Hepatic stellate cell (primary cell): Measurements from ENCODE around the gene SPTBN2.
A peak's percentile ranks its signal among the peaks of the same experiment; 100 is the strongest.

Experiments
- DNase-seq: peaks from one replicate; pipeline ENCODE4 v3.0.0; 2011; ENCODE audit warnings: low spot score

The SPTBN2 gene

DNA sequence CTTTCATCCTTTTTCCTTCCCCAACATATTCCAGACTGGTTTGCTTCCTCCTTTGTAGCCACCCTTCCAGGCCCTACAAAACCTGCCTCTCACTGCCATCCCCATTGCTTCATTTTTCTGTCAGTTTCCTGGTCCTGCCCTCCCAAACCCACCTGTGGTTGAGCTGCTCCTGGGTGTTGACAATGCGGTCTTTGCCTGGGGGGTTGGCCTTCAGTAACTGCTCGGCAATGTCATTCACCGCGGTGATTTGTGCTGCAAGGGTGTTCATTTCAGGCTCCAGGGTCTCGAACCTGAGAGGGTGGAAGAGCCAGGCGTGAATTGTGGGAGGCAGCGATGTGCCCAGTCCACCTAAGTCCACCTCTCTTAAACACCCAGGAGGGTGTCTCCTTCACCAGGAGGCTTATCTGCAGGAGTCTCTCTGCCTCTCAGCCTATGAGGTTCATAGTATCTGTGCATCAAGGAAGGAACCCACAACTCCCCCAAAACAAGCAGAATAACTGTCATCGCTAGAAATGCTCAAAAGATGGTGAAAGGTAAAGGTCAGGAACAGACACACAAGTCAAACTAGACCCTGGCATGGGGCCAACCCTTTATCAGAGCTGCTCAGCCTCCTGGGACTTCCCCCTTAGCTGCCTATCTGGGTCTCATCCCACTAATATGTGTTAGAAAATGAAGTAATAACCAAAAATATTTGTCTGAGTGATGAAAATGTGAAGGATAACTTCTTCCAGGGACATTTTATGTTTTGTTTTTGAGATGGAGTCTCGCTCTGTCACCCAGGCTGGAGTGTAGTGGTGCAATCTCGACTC, 27.4 kb downstream of the SPTBN2 start:
- no peak for DNase-seq

DNA sequence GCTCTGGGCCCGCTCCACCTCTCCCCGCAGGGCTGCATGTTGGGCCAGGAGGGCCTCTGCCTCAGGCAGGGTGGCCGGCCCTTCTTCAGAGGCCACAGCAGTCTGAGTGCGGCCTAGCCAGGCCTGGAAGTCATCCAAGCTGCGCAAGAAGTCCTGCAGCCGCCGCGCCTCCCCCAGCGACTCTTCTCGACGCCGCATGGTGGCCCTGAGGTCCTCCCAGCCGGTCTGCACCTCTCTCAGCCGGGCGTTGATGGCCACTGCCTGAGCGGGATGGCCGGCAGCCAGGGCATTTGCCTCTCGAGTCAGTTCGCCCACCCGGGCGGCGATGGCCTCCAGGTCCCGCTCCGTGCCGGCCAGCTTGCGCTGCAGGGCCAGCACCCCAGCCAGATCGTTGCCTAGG, 28.3 kb downstream of the SPTBN2 start:
- DNase-seq: no peak

DNA sequence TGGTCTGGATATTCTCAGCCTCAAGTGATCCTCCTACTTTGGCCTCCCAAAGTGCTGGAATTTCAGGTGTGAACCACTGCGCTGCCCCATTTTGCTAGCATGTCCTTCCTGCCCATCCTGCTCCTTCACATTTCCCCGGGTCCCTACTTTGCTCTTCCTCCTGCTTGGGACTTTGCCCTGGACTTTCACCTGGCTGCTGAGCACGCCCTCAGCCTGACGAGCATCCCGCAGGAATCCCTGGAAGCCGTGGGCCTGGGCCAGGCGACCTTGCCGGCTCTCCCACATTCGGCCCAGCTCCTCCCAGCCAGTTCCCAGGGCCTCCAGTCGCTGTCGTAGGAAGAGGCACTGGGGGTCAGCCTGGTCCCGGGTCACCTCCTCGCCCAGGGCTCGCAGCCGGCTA, 28.7 kb downstream of the SPTBN2 start:
- DNase-seq: no peak

DNA sequence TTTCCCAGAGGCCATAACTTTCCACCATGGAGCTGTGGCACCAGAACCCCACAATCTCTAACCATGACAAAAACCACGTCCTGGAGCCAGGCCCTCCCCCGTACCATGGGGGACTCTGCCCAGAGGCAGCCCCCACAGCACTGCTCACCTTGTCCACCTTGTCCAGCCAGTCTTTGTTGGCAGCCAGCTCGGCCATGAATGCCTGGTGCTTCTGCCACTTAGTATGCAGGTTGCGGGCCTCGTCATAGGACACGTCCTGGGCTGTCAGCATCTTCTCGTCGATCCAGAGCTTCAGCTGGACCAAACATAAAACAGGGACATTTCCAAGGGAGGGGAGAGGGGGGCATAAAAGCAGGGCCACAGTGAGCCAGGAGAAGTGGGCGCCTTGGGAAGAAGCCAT, 30.5 kb downstream of the SPTBN2 start:
- no peak for DNase-seq

DNA sequence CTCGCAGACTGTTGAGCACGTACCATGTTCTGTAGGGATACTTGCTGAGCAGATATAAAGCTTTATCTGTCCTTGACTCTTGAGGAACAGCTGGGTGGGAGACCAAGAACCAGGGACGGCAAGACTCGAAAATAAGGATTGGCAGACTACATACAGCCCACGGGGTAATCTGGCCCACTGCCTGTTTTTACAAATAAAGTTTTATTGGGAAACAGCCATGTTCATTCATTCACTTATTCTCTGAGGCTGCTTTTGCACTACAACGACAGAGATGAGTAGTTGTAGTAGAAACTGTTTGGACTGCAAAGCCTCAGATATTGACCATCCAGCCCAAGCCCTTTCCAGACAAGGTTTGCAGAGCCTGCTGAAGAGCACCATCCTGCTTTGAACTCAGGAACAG, 31.0 kb downstream of the SPTBN2 start:
- no peak for DNase-seq

DNA sequence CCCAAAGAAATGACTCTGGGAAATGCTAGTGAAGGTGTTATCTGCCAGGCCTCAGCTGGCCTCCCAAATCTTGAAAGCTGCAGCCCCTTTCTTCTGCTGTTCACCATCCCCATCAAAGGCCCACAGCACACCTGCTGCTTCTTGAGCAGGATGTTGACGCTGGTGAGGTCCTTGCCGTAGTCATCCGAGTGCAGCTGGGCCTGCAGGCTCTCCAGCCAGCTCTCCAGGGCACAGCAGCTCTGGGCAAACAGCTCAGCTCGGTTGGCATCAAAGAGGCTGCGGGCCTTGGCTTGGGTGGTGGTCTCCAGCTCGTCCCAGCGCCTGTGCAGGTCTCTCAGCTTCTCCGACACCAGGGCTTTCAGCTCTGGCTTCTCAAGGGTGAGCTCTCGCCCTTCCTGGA, 32.9 kb downstream of the SPTBN2 start:
- no peak for DNase-seq

DNA sequence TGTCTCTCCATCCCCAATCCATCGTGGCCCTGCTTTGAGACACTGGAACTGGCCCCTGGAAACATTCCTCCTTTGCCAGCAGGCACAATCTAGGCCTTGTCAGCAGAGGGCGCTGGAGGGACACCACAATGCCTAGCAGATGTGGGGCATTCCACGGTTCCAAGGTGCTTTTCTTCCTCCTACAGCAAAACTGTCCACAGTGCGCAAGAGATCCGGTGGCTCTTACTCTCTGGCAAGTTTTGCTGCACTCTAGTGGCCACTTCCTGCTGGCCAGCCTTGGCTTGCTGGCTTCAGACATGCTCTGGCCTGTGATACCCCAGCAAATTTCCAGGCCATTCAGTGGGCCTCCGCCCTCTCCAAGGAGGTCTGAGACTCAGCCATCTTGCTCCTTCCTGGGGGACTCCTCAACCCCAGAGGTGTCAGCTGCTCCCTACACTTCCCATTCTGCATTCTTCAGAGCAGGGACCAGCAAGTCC, 34.2 kb downstream of the SPTBN2 start:
- DNase-seq: peak; percentile 97

DNA sequence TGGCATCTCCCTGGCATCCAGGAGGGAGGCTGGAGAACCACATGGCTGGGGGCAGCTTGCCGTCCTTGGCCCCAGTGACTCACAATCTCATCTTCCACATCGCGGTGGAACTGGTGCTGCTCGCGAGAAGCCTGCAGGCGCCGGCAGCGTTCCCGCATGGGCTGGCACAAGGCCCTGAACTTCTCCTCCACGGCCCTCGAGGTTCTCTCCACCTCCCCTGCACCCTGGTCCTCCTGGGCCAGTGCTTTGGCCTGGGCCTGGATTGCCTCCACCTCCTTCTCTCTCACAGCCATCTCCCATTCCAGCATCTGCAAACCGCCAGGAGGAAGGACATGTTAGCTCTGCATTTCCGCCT, 35.0 kb downstream of the SPTBN2 start:
- no peak for DNase-seq

DNA sequence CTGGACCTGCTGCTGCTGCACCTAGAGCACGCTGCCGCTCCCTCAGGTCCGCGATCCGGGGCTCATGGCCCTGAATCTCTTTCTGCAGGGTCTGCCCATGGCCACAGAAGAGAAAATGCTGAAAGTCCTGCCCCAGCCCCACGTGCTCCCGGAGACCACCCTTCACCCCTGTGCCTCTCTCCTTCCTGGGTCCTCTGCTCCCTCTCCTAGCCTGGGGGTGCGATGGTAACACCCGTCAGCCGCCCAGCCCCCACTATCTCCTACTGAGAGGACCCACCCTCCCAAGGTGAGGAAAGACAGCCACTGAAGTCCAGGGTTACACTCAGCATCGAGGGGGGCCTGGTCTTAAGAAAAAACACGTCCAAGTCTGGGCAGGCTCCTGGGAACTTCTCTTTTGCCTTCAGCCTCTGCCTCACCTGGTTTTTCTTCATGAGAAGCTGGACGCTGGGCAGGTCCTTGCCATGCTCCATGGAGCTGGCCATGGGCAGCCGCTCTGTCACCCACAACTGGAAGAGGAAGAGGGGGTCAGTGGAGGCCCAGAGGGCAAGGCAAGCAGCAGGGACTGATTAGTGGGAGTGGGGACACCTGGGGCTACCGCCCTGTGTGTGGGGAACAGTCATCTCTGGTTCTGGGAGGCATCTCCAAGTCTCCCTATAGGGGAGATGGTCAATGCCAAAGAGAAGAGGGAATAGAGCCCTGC, 35.5 kb downstream of the SPTBN2 start:
- DNase-seq: no peak

DNA sequence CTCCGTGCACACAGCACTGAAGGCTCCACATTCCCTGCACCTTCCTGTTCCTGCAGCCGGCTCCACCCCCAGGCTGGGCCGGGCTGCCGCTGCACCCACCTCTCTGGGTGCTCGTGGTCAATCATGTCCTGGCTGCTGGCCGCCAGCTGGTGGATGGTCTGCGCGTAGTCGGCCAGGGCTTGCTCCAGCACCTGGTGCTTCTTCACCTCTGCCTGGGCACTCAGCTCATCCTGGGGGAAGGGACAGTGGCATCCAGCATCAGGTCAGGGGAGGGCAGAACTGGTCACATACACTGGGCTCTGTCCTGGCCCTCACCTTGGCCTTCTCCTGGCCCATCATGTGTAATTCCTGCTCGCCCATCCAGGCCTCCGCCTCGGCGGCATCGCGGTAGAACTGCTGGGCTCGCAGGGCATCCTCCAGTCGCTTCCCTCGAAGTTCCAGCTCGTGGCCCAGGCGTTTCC, 36.1 kb downstream of the SPTBN2 start:
- DNase-seq: no peak

DNA sequence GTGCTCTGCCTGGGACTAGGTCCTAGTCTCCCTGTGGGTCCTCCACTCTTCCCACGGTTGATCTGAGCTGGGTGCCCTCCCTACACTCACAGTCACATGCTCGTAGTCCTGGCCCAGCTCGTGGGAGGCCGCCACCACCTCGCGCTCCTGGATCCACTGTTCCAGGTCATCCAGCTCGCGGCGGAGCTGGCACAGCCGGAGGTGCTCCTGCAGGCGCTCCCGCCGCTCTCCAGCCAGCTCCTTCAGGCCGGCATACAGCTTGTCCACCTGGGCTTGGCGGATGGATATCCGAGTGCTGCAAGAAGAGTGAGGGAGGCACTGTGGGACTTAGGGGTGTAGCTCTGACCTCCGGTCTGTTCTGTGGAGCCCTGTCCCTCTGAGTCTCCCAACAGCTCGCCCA, 36.6 kb downstream of the SPTBN2 start:
- no peak for DNase-seq

DNA sequence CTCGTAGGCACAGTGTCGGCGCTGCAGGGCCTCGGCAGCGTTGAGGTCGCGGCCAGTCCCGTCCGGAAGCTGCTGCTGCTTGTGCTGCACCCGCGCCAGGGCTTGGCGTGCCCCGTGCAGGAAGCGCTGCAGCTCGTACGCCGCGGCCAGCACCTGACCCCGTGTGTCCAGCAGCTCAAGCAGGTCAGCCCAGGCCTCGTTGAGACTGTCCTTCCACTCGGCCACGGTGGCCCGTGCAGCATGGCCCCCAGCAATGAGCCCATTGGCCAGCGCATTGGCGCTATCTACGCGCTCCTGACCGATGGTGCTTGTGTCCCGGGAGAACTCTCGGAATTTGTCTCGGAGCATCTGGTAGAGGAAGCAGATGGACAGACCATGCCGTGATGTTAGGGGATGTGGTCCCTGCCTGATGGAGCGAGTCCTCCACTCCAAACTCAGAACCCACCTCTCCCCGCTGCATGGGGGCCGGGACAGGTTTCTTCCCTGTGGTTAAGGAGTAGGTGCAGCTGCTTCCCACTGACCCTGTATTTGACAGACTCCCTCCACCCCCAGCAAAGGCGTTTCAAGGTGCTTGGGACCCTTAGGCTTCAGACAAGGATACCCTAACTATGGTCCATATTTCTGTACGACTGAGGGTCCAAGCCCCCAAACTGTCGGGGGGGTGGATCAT, 37.6 kb downstream of the SPTBN2 start:
- DNase-seq: no peak

DNA sequence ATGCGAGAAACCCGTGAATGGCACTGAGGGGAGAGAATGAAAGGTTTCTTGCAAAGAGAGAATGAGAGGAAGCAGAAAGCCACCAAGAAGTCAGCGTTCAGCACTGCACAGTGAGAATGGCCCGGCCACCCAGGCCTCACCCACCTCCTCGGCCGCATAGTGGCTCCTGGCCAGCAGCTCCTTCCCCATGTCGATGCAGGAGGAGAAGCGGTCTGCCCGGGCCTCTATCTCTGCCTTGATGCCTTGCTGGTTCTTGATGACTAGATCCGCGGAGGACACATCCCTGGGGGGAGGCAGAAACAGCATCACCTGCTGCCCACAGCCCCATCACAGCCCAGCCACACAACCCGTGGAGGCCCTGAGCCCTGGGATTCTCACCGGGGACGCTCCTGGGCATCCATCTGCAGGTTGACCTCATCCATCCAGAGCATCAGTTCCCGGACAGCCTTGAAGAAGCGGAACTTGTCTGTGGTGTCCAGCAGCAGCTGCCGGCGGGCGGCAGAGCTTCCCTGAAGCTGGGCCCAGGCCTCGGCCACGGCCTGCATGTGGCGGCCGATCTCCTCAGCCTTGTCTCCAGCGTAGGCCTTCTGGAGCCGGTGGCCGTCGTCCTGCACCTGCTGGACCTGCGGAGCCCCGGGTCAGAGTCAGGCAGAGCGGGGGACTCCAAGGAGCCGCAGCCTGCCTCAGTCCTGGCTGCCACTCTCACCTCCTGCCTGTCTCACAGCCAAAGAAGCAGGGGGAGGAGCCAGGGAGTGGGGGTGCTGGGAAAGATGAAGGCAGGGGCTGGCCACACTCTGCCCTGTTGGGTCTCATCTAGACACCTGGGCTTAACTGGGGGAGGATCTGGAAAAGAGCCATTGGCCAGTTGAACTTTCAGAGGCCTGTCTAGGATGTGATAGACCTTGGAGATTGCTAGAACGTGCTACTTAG, 39.1 kb downstream of the SPTBN2 start:
- DNase-seq: no peak

DNA sequence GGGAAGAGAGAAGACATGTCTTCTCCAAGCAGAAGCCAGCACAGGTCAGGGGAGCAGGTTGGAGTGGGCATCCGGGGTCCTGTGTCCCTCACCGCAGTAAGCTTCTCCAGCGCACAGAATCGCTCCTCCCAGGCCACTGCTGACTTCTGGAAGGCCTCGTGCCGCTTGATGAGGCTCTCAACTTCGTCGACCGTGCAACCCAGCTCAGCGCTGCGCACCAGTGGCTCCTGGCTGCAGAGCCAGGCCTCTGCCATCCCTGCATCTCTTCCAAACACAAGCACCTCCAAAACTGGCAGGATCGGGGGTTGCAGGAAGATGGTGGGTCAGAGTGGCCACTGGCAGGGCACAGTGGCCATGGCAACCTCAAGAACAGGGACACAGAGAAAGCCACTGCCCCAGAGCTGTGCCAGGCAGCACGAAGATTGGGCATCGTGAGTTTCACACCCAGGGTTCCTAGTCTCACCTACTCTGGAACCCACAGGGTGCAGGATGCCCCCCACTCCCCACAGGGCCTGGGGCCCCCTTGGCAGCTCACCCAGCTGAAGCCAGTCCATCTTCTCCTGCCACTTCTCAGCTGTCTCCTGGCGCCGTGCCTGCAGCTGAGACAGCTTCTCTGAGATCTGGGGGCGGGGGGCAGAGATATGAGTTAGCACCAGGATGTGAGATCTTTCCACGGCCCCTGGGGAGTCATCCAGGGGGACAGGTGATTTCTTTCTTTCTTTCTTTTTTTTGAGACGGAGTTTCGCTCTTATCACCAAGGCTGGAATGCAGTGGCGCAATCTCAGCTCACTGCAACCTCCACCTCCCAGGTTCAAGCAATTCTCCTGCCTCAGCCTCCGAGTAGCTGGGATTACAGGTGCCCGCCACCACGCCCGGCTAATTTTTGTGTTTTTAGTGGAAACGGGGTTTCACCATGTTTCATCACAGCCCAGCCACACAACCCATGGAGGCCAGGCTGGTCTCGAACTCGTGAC, 40.2 kb downstream of the SPTBN2 start:
- no peak for DNase-seq

DNA sequence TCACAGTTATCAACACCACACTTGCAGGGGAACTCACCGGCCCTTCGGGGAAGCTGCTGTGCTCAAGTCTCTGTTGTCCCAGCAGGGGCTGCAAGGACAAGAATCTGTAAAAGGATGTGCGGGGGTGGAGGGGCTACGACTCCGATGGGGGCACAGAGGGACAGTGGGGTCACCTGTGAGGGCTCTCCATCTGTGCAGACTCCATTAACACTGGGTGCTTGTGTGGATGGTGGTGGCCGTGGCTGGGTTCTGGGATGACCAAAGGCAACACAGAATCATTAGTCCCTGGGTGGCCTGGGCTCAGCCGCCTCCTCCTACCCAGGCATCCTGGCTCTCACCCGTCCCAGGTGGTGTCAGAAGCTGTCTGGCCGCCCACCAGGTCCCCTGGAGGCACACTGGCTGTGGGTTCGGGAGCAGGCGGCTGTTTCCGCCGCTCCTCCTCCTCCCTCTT, 41.2 kb downstream of the SPTBN2 start:
- DNase-seq: no peak

DNA sequence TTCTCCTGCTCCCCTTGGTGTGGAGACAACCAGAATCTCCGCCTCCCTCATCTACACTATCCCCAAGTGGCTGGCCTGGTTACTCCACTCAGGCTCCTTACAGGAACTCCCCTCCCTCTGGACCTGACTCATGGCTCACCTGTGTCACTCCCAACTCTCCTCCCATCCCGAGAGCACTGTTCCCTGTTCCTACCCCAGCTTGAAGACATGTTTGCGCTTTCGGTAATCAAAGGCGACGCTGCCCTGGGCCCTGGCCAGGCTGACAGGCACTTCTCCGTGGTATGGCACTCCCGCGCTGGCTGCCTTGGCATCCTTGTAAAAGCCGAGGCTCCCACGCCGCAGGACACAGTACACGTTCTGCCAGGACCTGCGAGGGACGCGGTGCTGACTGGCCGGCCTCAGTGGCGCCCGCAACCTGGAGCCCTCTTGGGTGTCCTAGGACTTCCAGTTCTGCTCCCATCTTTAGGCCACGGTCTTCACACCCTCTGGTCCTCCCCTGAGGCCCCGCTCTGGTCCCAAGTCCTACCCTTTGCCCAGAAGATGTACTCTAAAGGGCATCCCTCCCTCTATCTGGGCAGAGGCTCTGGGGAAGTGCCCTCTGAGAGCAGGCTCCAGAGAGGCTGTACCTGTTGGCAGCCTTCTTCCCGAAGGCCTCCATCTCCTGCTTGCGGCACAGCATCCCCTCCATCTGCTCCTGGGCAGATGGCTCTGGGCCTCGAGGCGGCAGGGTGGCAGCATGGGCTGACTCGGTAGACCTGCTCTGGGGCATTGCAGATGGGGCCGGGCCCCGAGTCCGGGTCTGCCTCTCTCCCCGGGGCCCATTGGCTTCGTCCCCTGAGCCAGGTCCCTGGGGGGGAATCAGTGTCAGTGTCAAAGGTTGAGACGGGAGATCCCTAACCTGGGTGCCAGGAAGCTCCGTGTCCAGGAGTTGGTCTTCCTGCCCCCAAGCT, 41.9 kb downstream of the SPTBN2 start:
- no peak for DNase-seq

DNA sequence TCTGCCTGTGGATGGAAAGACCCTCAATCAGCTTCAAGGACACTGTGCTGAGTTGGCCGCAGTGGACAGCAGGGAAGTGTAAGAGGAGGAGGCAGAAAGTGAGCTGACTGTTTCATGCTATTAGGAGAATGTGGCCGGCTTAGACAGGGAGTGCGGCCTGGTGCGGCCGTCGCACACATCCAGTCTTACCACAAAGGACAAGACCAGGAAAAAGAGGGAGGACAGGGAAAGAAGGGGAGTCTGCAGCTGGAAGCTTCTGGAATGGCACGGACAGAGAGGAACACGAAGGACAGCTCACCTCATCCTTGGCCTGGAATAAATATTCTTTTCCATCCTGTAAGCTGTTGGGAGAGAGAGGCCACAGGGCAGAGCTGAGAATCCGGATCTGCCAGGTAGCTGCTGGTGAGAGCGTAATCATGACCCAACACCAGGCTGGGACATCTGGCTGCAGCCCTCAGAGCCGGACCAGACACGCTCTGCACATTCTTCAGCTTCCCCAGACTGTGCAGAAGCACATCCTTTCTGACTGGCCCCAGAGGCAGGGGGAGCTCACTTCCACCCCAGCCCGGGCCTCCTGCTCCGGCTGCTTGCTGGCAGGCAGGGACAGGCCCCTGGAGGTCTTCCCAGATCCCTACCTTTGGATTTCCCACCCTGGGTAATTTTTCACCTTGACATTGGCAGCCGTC, 42.8 kb downstream of the SPTBN2 start:
- DNase-seq: no peak

DNA sequence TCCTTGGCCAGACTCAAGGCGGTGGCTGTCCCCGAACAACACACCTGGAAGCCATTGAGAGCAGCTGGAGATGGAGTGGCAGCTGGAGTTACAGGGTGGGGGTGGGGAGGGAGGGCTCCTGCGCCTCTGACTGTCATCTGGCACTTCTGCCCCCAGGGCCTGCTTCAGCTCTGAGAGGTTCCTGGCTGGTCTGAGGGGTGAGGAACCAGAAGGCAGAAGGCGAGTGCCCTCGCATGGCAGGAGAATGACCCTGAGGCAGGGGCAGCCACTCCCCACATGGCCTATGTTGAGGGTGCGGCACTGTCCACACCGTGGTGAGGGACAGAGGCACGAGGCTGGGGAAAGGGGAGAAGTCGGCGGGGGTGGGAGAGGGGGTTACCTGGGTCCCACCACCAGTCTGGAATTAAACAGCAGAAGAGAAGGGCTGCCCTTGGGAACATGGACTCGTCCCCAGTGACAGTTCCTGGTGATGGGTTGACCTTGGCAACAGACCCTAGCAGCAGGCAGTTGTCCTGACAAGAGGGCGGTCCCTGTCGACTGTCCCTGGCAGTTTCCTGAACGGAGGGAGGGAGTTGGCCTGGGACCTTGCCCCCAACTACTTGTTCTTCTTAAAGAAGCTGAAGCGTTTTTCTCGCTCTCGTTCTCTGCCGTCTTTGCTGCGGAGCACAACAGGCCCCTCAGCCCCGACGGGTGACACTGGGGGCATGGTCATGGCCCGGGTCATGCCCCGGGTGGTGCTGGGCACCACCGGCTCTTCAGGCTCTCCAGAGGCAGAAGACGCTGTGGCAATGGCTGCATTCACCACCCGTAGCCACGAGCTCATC, 43.5 kb downstream of the SPTBN2 start:
- no peak for DNase-seq
